HG03066 (cell line): ENCODE data around the gene STX8.

Experiments
- ATAC-seq: cut with Tn5 transposase; IDR thresholded peaks from one replicate; pipeline ENCODE4 v1.9.1; 2021; ENCODE audit warnings: low read depth; ENCODE audit not compliant: unreplicated experiment

Gene STX8

DNA sequence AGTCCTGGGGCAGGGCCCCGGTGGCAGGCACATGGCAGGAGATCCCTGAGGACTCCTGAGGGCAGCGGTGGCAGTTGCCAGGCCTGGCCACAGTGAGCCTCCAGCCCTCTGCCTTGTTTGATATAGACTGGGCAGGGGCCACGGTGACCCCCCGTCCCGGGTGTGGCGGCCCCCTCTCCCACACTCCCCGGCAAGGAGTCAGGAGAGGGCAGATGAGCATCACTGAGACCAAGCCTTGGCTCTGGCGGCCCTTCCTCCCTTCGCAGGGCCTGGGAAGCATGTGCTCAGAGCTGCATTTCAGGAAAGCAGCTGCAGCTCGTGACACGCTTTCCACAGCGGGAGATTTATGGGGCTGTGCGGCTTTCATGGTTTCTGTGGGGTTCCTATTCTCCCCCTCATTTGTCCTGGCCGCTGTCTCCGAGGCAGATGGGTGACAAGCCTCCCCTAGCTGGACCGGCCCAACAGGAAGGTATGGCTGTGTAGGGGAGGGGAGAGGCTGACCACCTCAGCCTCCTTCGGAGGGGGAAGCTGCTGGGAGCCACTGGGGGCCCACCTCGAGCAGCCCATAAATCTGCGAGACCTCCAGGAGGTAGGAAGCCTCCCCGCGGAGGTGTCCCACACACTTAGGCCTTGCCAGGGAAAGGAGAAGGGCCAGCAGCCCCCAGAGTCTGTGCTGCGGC is 342.9 kb downstream of the STX8 start:
- no peak for ATAC-seq

DNA sequence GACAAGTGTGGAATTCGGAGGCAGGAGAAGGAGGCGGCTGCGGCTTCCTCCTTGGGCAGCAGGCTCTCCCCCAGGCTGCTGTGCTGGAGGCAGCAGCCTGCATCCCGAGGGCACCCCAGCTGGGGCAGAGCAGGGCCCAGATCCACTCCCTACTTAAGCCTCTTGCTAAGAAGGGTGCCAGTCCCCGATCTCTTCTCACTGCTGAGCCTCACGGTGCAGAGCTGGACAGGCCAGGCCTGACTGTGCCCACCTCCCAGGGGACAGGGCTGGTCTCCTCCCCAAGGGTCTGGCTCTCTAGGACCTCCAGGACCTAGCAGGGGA is 343.5 kb downstream of the STX8 start:
- ATAC-seq = no peak

DNA sequence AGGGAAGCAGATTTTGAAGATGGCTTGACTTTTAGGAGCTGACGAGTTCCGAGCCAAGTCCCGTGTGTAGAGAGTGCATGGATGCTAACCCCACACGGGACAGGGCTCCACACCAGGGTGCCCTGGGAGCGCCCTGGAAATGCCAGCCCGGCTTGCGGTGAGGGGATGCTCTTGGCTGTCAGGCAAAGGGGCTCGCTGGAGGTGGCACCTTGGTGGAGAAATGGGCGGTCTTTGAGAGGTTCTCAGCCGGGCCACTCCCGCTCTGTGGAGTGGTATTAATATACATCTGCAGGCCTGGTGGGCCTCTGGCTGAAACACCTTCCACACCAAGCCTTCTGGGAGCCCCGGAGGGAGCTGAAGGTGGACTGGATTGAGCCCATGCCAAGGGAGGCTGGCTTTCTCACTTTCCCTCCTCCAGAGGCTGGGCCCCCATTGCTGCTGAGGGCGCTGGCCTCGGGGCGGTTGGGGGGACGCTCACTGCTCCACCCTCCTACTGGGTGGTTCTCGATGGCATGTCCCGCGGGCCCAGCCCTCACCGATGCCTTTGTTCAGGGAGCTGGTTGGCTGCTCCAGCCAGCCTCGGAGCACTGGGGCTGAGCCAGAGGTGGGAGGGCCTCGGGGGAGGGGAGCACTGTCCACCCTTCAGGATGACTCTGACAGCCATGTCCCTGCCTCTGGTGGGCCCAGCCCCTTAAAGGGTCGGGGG is 344.0 kb downstream of the STX8 start:
- no peak for ATAC-seq

GRCh38 chr17:9230861-9231260 is 344.8 kb downstream of the STX8 start:
- no peak for ATAC-seq

GRCh38 chr17:9230346-9230745 is 345.3 kb downstream of the STX8 start:
- ATAC-seq = no peak

- ATAC-seq = no peak
Observed at GRCh38 chr17:9229826-9230201, 345.8 kb downstream of the STX8 start.

GRCh38 chr17:9229160-9229825 is 346.3 kb downstream of the STX8 start:
- ATAC-seq = no peak

- no peak for ATAC-seq
Observed at GRCh38 chr17:9228408-9229159, 347.0 kb downstream of the STX8 start.

DNA sequence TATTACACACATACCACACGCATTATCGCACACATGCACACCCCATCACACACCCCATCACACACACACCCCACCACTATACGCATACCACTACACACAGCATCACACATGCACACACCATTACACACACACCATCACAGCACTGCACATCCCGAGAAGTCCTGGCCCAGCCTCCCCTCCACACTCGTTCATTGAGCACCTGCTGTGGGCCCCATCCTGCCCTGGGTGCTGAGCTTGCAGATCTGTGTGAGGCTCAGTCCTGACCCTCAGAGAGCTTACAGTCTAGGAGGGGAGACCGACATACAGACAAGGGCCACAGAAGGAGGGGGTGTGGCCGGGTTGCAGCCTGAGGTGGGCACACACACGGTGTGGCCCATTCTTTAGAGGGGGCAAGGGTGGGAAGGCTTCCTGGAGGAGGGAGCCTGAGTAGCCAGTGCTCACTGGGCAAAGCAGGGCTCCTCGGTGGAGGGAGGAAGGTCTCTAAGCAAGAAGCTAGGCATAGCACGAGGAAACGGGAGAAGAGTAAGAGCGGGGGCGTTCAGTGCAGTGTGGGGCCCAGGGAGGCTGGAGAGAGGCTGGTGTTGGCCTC is 347.7 kb downstream of the STX8 start:
- ATAC-seq = no peak

GRCh38 chr17:9226794-9227135 is 348.9 kb downstream of the STX8 start:
- ATAC-seq = no peak

DNA sequence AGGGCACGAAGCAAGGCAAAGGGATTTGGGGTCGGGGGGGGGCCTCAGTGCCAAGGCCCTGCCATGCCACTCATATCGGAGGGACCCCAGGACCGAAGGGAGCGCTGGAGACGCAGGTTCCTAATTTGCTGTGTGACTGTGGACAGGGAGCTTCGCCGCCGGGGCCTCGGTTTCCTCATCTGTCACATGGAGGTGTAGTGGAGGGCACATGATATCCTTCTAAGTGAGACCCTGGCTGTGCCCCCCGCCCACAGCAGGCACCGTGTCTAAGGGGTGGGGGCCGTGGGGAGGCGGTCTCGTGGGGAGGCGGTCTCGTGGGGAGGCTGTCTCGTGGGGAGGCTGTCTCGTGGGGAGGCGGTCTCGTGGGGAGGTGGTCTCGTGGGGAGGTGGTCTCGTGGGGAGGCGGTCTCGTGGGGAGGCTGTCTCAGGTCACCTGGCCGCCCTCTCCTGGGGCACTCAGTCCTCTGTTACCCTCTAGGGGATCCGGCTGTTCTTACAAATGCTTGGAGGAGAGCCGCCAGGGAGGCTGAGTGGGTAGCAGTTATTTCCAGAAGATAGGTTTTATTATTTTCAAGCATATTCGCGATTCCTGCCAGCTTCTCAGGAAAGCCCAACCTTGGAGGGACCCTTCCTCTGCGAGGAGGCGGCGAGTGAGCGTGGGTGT is 349.4 kb downstream of the STX8 start:
- ATAC-seq = no peak

DNA sequence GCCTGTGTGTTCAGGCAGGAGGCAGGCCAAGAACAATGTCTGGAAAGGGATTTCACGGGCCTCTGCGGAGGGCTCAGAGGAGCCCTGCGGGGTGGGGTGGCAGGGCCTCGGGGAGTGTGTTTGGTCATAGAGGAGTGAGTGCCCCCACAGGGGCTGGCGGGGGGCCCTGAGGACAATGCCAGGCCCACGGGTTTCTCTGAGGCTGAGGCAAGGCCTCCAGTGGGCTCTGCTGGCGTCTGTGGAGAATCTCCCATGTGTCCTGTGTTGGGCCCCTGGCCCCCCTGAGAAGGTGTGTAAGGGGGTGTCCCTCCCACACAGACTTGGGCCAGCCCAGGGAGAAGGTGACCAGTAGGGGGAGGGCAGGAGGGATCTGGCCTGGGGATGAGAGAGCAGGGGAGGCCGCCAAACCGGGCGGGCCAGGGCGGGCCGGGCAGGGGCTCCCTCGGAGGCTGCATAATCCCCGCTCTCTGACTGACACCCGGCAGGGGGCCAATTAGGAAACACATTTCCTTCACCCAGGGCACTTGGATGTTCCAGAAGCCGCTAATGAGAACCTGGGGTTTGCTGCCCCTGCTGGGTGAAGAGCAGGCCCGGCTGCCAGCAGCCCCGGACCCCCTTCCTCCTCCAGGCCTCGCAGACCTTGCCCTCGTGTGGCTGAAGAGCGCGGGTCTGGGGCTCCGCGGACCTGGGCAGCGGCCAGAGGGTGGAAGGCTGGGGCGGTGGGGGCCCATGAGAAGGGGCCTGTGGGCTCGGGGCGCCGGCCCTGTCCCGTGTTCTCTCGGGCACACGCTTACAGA is 350.1 kb downstream of the STX8 start:
- no peak for ATAC-seq

DNA sequence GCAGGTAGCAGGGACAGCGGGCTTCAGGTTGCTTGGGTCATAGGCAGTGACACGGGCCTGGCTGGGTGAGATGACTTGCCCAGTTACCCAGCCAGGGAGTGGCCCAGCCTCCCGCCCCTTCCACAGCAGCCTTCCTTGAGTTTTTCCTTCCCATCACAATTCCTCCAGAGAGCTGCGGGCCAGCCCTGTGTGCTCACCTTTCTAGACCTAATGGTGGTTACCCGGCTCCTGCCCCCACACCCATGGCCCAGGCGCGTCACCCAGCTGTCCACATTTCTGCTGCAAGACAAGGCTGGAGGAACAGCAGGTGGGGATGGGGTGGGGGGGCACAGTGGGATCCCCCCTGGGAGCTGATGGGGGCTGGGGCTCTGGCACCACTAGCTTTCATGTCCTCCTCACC is 351.1 kb downstream of the STX8 start:
- ATAC-seq = no peak

DNA sequence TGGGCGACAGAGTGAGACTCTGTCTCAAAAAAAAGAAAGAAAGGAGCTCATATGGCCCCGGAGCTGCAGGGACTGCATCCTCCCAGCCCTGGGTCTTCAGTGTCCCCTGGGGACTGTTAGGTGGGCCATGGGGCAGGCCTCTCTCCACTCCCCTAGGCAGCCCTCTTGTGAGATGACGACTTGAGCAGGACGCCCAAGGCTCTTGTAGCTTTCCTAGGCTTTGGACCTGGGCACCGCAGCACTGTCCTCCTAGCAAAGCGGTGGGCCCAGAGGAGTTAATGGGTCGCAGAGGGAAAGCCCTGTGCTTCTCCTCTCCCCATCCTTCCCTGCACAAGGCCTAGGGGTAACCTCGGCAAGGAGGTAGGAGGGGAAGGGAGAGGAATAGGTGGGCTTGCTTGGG is 352.1 kb downstream of the STX8 start:
- ATAC-seq = no peak

DNA sequence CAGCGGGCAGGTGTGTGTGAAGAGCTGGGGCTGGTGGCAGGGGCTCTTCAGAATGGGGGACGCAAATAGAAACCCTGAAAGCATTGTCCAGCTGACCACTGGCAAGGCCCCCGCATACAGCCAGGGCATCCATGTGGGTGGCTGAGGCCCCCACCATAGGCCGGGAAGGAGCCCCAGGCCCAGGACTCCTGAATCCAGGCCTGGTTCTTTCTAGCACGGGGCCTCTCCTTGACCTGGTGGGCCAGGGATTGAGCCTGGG is 353.8 kb downstream of the STX8 start:
- no peak for ATAC-seq

DNA sequence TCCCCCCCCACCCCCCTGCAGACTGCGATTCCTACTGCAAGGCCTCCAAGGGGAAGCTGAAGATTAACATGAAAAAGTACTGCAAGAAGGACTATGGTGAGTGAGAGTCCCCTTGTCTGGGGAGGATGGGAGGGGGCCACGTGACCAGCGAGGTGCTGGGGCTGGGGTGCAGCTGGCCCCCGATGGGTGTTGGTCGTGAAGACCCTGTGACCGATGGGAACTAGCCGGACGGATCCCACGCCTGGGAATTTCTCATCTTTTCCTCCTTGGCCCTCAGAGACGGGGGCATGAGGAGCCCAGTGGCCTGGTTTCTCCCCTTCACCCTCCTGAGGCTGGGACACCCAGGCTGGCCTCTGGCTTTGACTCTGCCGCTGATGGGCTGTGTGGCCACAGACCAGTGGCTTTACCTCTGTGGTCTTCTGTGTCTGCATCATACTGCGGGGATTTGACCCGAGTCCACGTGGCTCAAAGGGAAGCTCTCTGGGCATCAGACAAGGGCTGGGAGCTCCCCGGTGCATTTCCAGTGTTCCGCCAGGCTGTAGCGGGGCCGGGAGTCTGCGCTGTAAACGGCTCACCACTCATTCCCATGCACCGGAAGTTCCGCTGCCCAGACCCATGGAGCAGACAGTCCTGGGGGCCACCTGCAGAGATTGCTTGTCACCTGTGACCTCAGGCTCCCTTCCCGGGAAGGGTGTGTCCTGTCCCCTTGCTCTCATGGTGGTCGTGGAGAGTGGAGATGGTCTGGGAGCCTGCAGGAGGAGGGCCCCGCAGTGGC is 354.3 kb downstream of the STX8 start:
- ATAC-seq = no peak

- ATAC-seq = no peak
Observed at GRCh38 chr17:9220398-9221146, 355.0 kb downstream of the STX8 start.

GRCh38 chr17:9219631-9220397 is 355.8 kb downstream of the STX8 start:
- ATAC-seq = no peak
